ENCODE data around the gene PDIA5. TPM values are rescaled to one million over a fixed set of nuclear protein-coding genes. Genes with fewer than 3 reads are reported as not detected.

PDIA5 gene
- 34.1 and 102 TPM in 2 replicates for total RNA-seq

DNA sequence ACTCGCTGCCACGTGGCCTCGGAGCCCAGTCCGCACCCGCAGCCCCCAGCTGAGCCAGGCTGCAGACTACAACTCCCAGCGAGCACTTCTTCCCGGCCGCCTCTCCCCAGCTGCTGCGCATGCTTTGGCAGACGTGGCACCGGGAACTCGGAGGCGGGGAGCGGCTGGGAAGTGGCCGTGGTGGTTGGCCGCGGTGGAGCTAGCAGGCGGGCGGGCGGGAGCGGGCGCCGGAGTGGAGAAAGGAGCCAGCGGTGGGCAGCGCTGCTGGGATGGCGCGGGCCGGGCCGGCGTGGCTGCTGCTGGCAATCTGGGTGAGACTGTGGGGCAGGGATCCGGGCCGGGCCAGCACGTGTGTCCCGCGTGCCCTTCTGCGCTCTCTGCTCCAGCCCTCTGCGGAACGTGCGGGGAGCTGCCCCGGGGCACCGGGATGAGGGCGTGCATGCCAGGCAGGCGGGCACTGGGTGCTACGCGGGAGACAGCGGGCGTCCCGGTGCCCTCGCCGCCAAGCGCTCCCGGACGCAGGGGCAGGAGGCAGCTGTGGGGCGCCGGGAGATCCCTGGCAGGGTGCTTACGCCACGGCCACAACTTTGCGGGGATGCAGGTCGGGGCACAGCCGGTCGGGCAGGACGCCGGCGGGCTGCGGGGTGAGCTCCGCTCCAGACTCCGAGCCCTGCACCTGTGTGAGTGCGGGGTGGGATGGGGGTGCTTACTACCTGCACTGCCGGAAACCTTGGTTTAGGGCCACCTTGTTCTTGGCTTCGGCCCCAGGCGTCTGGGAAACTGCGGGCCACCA lies at the start of gene PDIA5:
Gene PDIA5, plus strand, starts transcription at position 130 of the 793 bp plus-strand sequence. Its CDS starts 140 bp downstream, at position 270.

DNA sequence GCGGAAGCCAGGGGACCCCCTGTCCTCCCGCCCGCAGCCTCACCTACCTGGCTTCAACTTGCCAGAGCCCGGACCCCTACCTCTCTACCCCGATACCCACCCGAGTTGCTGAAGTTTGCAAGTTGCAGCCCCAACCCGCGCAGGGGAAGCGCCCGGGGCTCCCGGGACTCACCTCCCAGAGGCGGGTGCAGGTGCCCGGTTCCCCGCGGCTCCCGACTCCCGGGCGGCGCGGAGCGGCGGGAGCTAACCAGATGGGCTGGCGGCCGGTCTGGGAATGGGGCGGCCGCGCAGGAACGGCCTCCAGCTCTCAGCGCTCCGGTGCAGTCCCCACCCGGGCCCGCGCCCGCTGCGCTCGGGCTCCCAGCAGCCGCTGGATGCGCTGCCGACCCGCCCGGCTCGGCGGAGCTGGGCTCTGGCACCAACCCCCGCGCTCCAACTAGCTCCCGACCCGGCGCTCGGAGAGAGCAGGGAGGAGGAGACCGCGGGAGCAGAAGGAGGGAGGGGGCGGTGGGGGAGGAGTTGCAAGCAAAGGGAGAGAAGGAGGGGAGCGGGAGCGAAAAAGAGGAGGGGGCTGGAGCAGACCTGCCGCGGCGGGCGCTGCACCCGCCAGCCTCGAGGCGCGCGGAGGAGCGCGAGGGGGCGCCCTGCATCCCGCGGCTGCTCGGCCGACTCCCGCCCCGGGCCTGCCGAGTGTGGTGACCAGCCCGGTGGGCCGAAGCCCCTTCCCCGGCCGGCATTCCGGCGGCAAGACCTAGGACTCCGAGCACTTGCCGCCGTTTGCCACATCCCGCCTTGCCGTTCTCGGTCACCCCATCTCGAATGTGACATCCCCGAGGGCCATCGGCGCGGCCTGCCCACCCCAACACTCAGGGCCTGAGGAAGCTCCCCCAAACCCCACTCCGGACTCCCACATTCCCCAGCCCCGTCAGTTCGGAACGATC lies 39.3 kb upstream of the PDIA5 start, which contains the start of gene SEMA5B:
Gene SEMA5B, minus strand, starts transcription at position 472 of the 941 bp plus-strand sequence. CDS start 66,500 bp downstream, outside the sequence.

DNA sequence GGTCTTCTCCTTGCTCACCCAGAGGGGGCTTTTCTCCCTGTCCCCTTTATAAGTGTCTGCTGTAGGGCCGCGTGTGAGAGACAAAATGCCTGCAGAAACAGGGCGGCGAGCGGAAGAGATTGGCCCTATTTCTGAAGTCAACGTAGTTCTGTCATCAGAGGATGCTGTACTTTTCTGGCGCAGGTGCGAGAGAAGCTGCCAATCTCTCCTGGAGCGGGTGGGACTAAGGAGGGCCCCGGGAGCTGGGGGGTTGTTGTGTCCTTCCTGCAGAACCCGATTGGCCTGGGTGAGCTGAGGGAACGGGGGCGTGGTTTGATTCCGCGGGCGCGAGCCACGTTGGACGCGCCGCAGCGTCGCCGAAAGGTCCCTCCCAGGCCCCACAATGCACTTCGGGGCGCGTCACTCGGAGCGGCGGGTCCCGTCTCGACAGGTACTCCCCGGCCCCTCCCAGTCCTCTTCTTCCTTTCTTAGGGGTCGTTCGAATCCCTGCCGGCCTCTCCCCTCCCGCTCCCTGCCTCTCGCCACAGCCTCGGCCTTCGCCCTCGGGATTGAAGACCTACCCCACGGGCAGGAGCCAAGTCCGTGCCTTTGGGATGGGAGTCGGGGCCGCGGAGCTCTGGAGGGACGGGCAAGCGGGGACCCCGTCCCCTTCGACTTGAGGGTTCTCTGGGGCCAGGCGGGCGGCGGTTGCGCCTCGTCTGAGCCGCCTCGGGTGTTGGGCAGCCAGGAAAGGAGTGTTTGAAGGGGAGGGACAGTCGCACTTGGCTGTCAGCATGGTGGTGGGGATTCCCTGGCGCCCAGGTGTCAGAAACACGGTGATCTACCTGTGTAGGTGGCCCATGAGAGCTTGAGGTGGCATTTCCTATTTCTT lies 135.0 kb downstream of the PDIA5 start, which contains the start of gene SEC22A:
Gene SEC22A, plus strand, starts transcription at position 387 of the 871 bp plus-strand sequence. CDS start 7,275 bp downstream, outside the sequence.

Other genes starting within 250 kb of the PDIA5 start
- not detected in 2 replicates for gene SEMA5B, start 39.3 kb upstream of the PDIA5 start, total RNA-seq
- gene SEC22A, start 134.9 kb downstream of the PDIA5 start, total RNA-seq, result 30.2 and 45.7 TPM in 2 replicates